Fibroblast of upper back skin (primary cell): ENCODE measurements around the gene CD79B.
"Not testable (repeated sequence)": the region's sequence is repeated elsewhere in the genome, so short reads cannot be mapped to it uniquely, and the experiment has no call there.

Experiments used
- DNase-seq: peaks from one replicate; pipeline ENCODE4 v3.0.0-alpha.2; 2013

The CD79B gene

DNA sequence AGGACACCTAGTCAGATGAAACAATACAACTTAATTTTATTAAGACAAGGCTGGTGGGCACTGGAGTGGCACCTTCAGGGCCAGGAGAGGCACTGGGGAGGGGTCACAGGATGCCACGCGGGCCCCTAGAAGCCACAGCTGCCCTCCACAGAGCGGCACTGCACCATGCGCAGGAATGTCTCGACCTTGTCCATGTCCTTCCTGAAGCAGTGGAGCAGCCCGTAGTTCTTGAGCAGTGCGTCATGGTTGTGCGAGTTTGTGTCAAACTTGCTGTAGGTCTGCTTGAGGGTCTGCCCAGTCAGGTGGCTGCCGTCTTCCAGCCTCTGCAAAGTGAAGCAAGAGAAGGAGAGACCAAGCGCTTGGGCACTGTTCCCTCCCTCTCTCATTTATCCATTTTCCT is 22.5 kb downstream of the CD79B start:
- not testable (repeated sequence) for DNase-seq

DNA sequence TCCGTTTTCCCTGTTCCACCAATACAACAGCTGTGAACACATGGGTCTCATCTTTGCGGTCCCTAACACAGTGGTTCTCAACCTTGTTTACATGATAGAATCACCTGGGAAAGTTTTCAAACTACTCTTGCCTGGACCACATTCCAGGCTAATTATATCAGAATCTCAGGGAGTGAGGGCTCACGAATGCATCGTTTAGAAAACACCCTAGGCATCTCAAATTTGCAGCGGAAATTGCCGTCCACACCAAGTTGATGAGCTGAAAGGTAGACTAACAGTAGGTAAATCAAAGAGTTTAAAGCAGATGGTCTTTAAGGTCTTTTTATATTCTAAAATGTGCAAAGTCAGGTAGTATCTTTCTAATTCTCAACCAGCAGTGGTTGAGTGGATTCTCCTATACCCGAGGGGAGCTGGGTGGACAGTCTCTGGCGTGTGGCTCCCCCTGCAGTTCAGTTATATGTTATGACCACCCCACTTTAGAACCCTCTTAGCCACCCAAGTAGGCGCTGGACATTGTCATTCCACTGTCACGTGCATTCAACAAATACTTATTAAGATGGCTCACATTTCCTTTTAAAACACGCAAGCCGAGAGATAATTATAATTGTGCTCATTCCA is 24.9 kb downstream of the CD79B start:
- DNase-seq: not testable (repeated sequence)

- DNase-seq: not testable (repeated sequence)
Measured at GRCh38 chr17:63904796-63905195, 27.3 kb downstream of the CD79B start.

GRCh38 chr17:63903787-63904201 is 28.3 kb downstream of the CD79B start:
- not testable (repeated sequence) for DNase-seq

DNA sequence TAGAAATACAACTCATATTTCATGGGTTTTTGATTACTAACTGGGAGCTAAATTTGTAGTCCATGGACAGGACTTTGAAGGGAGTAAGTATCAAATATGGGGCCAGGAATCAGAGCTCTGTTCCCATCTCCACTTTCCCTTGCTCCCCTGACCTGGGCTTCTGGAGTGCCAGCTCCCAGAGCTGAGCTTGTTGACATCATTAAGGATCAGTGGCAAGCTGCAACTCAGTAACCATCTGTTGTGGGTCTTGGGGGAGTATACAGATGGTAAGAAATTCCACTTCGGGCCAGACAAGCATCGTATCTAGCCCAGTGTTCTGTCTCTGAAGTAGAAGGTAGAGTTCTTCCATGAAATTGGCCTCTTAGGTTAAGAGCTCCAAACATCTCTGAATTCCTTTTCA is 30.2 kb downstream of the CD79B start:
- DNase-seq: not testable (repeated sequence)

- DNase-seq: not testable (repeated sequence)
Measured at GRCh38 chr17:63898899-63899798, 33.0 kb downstream of the CD79B start.

GRCh38 chr17:63896524-63897354 is 35.4 kb downstream of the CD79B start, which contains the start of gene CSH1:
Gene CSH1, minus strand, starts transcription at chr17:63896574. Its CDS starts 63 bp downstream, at chr17:63896511.
- DNase-seq: not testable (repeated sequence)

DNA sequence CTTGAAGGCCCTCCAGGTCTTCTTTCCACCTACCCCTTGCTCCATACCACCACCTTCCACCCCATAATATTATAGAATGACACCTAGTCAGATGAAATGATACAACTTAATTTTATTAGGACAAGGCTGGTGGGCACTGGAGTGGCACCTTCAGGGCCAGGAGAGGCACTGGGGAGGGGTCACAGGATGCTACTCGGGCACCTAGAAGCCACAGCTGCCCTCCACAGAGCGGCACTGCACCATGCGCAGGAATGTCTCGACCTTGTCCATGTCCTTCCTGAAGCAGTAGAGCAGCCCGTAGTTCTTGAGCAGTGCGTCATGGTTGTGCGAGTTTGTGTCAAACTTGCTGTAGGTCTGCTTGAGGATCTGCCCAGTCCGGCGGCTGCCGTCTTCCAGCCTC is 37.3 kb downstream of the CD79B start:
- not testable (repeated sequence) for DNase-seq

DNA sequence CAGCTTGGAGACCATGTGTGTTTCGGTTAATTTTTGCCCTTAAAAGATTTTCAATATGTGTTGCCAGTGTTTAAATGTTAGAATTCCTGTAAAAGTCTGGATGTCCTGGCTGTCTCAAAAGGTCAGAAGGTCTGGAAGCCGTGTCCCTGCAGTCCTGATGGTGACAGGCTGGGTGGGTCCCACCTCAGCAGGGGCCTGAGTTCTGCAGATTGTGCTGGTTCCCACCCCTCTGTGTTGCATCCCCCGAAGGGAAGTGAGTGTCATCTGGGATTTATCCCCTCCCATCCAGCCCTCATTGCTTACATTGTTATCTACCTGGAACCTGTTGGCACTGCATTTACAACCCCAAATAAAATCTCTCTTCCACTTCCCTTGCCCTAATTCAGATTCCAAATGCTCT is 38.1 kb downstream of the CD79B start:
- not testable (repeated sequence) for DNase-seq

GRCh38 chr17:63892316-63893037 is 39.7 kb downstream of the CD79B start:
- not testable (repeated sequence) for DNase-seq

DNA sequence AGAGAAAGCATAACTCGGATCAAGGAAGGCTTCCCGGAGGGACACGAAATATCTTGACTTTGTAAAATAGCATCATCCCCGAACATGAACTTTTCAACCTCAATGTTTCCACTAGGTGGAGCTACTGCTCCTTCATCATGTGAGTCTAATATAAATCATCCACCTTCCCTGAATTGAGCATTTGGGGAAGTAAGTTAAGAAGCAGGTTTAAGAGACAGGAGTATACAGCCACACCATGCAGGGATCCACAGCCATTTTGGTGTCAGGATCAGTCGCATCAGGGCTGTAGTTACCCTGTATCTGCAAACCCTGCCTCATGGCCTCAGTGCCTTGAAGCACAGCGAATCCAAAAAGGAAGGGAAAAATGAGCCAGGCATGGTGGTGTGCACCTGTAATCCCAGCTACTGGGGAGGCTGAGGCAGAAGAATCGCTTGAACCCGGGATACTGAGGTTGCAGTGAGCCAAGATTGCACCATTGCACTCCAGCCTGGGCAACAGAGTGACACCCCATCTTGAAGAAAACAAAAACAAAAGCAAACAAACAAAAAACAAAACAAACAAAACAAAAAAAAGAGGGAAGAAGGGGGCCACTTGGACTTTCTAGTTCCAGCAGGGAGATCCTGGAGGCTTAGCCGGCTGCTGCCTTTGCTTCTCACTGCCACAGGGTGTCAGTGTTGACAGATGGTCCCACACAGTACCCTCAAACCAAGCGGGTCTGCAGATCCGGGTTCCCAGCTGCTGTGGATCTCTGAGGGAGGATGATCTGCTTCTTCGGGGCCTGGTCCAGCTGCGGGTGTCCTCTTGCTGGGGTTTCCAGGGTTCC is 42.9 kb downstream of the CD79B start:
- peak; percentile 25 for DNase-seq

DNA sequence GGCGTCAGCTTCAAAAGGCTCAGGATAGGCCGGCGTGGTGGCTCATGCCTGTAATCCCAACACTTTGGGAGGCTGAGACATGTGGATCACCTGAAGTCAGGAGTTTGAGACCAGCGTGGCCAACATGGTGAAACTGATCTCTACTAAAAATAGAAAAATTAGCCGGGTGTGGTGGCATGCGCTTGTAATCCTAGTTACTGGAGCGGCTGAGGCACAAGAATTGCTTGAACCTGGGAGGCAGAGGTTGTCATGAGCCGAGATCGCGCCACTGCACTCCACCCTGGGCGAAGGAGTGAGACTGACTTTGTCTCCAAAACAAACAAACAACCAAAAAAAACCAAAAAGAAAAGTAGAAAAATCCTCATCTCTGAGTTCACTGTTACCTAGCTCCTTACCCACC is 47.0 kb downstream of the CD79B start:
- not testable (repeated sequence) for DNase-seq

DNA sequence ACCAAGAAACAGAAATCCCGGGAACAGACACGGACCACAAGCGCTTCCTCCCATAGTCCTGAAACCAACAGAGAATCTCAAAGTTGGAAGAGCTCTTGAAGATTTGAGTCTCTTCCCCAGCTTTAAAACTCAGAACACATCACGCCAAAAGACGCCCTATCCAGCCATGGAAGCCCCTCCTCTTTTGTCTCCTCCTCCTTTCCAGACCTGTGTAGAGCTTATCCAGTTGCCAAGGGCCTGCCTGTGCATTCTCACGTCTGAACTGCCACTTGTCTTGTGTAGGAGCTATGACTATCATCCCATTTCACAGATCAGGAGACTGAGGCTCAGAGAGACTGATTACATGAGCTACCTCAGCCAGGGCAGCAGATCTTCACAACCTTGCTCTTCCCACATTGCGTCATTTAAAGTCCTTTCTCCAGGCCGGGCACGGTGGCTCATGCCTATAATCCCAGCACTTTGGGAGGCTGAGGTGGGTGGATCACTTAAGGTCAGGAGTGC is 49.5 kb downstream of the CD79B start:
- not testable (repeated sequence) for DNase-seq

DNA sequence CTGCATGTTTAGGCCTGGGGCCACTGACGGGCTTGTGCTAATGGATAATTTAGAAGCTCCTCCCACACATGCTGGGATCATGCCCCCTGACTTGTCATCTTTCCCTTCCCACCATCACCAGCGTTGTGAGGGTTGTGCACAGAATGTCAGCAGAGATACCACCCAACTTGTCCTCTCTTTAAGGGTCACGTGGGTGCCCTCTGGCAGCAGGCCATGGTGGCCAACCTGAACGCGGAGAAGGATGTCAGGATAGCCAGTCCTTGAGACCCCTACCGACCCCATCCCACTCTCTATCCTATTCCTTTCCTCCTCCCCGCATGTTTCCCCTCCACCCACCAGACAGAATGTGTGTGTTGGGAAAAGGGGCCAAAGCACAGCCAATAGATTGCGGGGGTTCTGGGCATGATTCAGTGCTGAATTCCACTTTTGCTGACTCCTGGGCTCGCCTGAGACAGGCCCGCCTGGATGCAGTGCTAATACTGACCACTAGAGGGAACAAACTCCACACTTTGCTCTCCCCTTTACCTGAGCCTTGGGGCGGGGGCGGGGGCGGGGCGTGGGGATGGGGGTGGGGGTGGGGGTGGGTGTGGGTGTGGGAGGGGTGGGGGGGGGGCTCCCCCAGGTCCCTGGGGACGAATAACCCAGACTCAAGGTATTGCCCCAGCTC is 50.1 kb downstream of the CD79B start, which contains the start of gene GH2:
TSS of gene GH2 (minus strand) at position 10 of the 667 bp plus-strand sequence. CDS start 143 bp downstream, outside the sequence.
- peak; percentile 46 for DNase-seq

GRCh38 chr17:63881337-63881736 is 50.8 kb downstream of the CD79B start:
- DNase-seq: not testable (repeated sequence)

- no peak for DNase-seq
Measured at GRCh38 chr17:63880706-63881105, 51.4 kb downstream of the CD79B start.
